GM21423 (cell line): ENCODE results near the gene FBXO28.

Source experiments
- ATAC-seq: cut with Tn5 transposase; IDR thresholded peaks from one replicate; pipeline ENCODE4 v1.9.1; 2021; ENCODE audit warnings: mild to moderate bottlenecking, moderate library complexity; ENCODE audit not compliant: unreplicated experiment

FBXO28 gene

GRCh38 chr1:224095339-224095738 lies 18.6 kb upstream of the FBXO28 start:
- no peak for ATAC-seq

GRCh38 chr1:224095867-224096266 lies 18.0 kb upstream of the FBXO28 start:
- no peak for ATAC-seq

GRCh38 chr1:224096773-224097172 lies 17.1 kb upstream of the FBXO28 start:
- no peak for ATAC-seq

GRCh38 chr1:224098007-224098406 lies 15.9 kb upstream of the FBXO28 start:
- no peak for ATAC-seq

GRCh38 chr1:224106568-224107281 lies 7.2 kb upstream of the FBXO28 start:
- ATAC-seq = peak; percentile 88

- ATAC-seq = no peak
These were observed 6.7 kb upstream of the FBXO28 start for GRCh38 chr1:224107282-224107625.

GRCh38 chr1:224108991-224109390 lies 4.9 kb upstream of the FBXO28 start:
- no peak for ATAC-seq

- no peak for ATAC-seq
These were observed 3.9 kb upstream of the FBXO28 start for GRCh38 chr1:224109981-224110380.

- no peak for ATAC-seq
These were observed 906 bp upstream of the FBXO28 start for GRCh38 chr1:224113005-224113404.

GRCh38 chr1:224113545-224113917 lies 380 bp upstream of the FBXO28 start:
- ATAC-seq = no peak

- ATAC-seq = no peak
These were observed 870 bp downstream of the FBXO28 start for GRCh38 chr1:224114787-224115175.

GRCh38 chr1:224116131-224116530 lies 2.2 kb downstream of the FBXO28 start:
- peak; percentile 35 for ATAC-seq

GRCh38 chr1:224118688-224119087 lies 4.8 kb downstream of the FBXO28 start:
- no peak for ATAC-seq

GRCh38 chr1:224123136-224123535 lies 9.2 kb downstream of the FBXO28 start:
- no peak for ATAC-seq

GRCh38 chr1:224124220-224124619 lies 10.3 kb downstream of the FBXO28 start:
- ATAC-seq = no peak

- no peak for ATAC-seq
These were observed 14.3 kb downstream of the FBXO28 start for GRCh38 chr1:224127925-224128819.

GRCh38 chr1:224131253-224131652 lies 17.3 kb downstream of the FBXO28 start:
- no peak for ATAC-seq

GRCh38 chr1:224132901-224133300 lies 19.0 kb downstream of the FBXO28 start:
- ATAC-seq = no peak

- ATAC-seq = no peak
These were observed 19.9 kb downstream of the FBXO28 start for GRCh38 chr1:224133741-224134299.

GRCh38 chr1:224137518-224137917 lies 23.6 kb downstream of the FBXO28 start:
- no peak for ATAC-seq

GRCh38 chr1:224138198-224138597 lies 24.3 kb downstream of the FBXO28 start:
- no peak for ATAC-seq

GRCh38 chr1:224141693-224142092 lies 27.8 kb downstream of the FBXO28 start:
- no peak for ATAC-seq
